Psoas muscle (tissue), 8 donors: ENCODE results near the gene RFTN2. TPM values are rescaled to one million over a fixed set of nuclear protein-coding genes. Genes with fewer than 3 reads are reported as not detected.
"Not testable (repeated sequence)": the region's sequence is repeated elsewhere in the genome, so short reads cannot be mapped to it uniquely, and the experiment has no call there.

Experiments
- ATAC-seq, 4 donors: fragments of 200-7000 bp; cut with Tn5 transposase; one replicate each; pipeline ENCODE4 v1.9.1; 2020; ENCODE audit warnings: moderate library complexity in 3 of 4, mild to moderate bottlenecking in 2 of 4
- DNase-seq, 2 donors: peaks; one replicate each; pipeline ENCODE4 v3.0.0-alpha.2; 2020
- H3K27ac ChIP-seq: fragments of 200-600 bp; one replicate; pipeline ENCODE4 v1.8.0; 2022
- H3K27me3 ChIP-seq, 3 donors: fragments of 200-600 bp in 1 of 3; one replicate each; pipeline versions ENCODE4 v1.6.1 to v1.8.0; 2013 to 2022; ENCODE audit warnings: low read length in 2 of 3, mild to moderate bottlenecking in 2 of 3, moderate library complexity in 1 of 3; ENCODE audit not compliant: insufficient read depth in 3 of 3
- H3K36me3 ChIP-seq, 2 donors: fragments of 200-600 bp in 1 of 2; one replicate each; pipeline versions ENCODE4 v1.6.1 to v1.8.0; 2013 to 2022; ENCODE audit warnings: low read depth in 1 of 2, mild to moderate bottlenecking in 1 of 2, moderate library complexity in 1 of 2; ENCODE audit not compliant: insufficient read depth in 1 of 2
- H3K4me1 ChIP-seq: fragments of 200-600 bp; one replicate; pipeline ENCODE4 v1.8.0; 2022
- H3K4me3 ChIP-seq: fragments of 200-600 bp; one replicate; pipeline ENCODE4 v1.8.0; 2022; ENCODE audit warnings: mild to moderate bottlenecking
- H3K9me3 ChIP-seq: fragments of 200-600 bp; one replicate; pipeline ENCODE4 v1.8.0; 2022
- CTCF ChIP-seq: fragments of 200-600 bp; IDR thresholded peaks from one replicate; pipeline ENCODE4 v1.8.0; 2022; ENCODE audit warnings: antibody characterized with exemption
- WGBS, 3 donors: extraction: QIAGEN DNeasy Blood & Tissue Kit; methylation state at CpG; one replicate each; pipeline versions ENCODE4 v1.1.6 to v1.1.7; 2013; 5-methylcytosine and 5-hydroxymethylcytosine counted together
- intact Hi-C, 2 donors: fragments of 100-400 bp; cut with DNase I; formaldehyde crosslinking; loops; one replicate each; pipeline versions ENCODE4 v1.11.0 to v1.14.2; 2022
- polyA plus RNA-seq, 3 donors: library from polyadenylated mRNA; stranded (reverse); fragments of 200-250 nt; gene quantifications; one replicate each; pipeline ENCODE4 v1.2.3, GENCODE V29; 2013
- total RNA-seq, 4 donors: library from RNA; stranded (reverse); fragmentation: NEBNext Ultra II Directional in 2 of 4; extraction: Animal tissue kit (Norgen Biotek cat#: 25700) in 2 of 4; gene quantifications; one replicate each; pipeline versions ENCODE4 v1.2.1 to v1.2.4, GENCODE V29; 2021 to 2023
- donor health status: healthy with polysubstance abuse.
- donor health status: DM: no; HTN: no; CAD: no; lungs with moderate emphysema.
- donor health status: Bipolar disorder and iron deficiency.
- donor health status: healthy.
- donor health status: DM: yes; HTN: yes; CAD: no.
- donor health status: DM: no; HTN: no; CAD: no.
- donor health status: DM: no; HTN: no; CAD: no.
- donor health status: DM: yes; HTN: yes; CAD: no.

RFTN2 gene
- total and polyA plus RNA-seq, 7 donors = 0.57 to 5.4 (median 0.92) TPM

- ATAC-seq = no peak
- TF ChIP-seq CTCF = no peak
- H3K27ac ChIP-seq = no peak overlapping the region
Observed at GRCh38 chr2:197560146-197560665, 115.2 kb downstream of the RFTN2 start.

GRCh38 chr2:197559681-197560080, 115.7 kb downstream of the RFTN2 start:
- WGBS, 3 donors = 79 to 92% (median 87%) methylated on average over 5 of the region's 5 CpGs
- intact Hi-C loops = no loop called here
- Histone ChIP-seq H3K9me3 (no peaks in the 10 kb centered on the region), H3K36me3 (peaks cover 0 to 44% of the 10 kb centered on the region in 2 donors), H3K27me3 (no peaks in the 10 kb centered on the region), H3K4me3 (no peak overlapping the region), H3K4me1 (no peaks in the 10 kb centered on the region), H3K27ac (no peak overlapping the region)
- TF ChIP-seq CTCF = no peak
- no peak for ATAC-seq
- DNase-seq = no peak

More at GRCh38 chr2:197560146-197560665, 115.2 kb downstream of the RFTN2 start:
- H3K36me3 ChIP-seq = peaks cover 0 to 39% of the 10 kb centered on the region in 2 donors
- 76 to 87% (median 81%) methylated on average over 9 of the region's 9 CpGs for WGBS, 3 donors
- no peaks in the 10 kb centered on the region for H3K4me1 ChIP-seq
- no peaks in the 10 kb centered on the region for H3K9me3 ChIP-seq
- intact Hi-C loops = no loop called here
- DNase-seq = no peak
- no peak overlapping the region for H3K4me3 ChIP-seq
- H3K27me3 ChIP-seq = no peaks in the 10 kb centered on the region

- Histone ChIP-seq H3K4me3 (no peak overlapping the region), H3K27me3 (no peaks in the 10 kb centered on the region), H3K27ac (no peak overlapping the region), H3K9me3 (no peaks in the 10 kb centered on the region), H3K36me3 (peaks cover 0 to 57% of the 10 kb centered on the region in 2 donors), H3K4me1 (no peaks in the 10 kb centered on the region)
- WGBS, 3 donors = 93 to 97% (median 96%) methylated on average over 3 of the region's 3 CpGs
- ATAC-seq (peak in 1 of 4 donors; percentile 26), DNase-seq (no peak)
- intact Hi-C loops = no loop called here
- TF ChIP-seq CTCF = no peak
Observed at GRCh38 chr2:197558393-197558792, 117.0 kb downstream of the RFTN2 start.

- intact Hi-C loops = no loop called here
- WGBS, 3 donors = 23 to 32% (median 26%) methylated on average over 1 of the region's 1 CpG
- Histone ChIP-seq H3K36me3 (peaks cover 0 to 67% of the 10 kb centered on the region in 2 donors), H3K4me1 (no peaks in the 10 kb centered on the region), H3K9me3 (no peaks in the 10 kb centered on the region), H3K4me3 (no peak overlapping the region), H3K27me3 (no peaks in the 10 kb centered on the region), H3K27ac (peak overlapping the region; percentile 17)
- DNase-seq = no peak
- peak in 2 of 4 donors; percentile 52 to 72 for ATAC-seq
- no peak for TF ChIP-seq CTCF
Observed at GRCh38 chr2:197556456-197556855, 118.9 kb downstream of the RFTN2 start.

GRCh38 chr2:197555467-197555866, 119.9 kb downstream of the RFTN2 start:
- Histone ChIP-seq H3K4me1 (no peaks in the 10 kb centered on the region), H3K36me3 (peaks cover 0 to 77% of the 10 kb centered on the region in 2 donors), H3K9me3 (no peaks in the 10 kb centered on the region), H3K27me3 (no peaks in the 10 kb centered on the region), H3K27ac (no peak overlapping the region), H3K4me3 (no peak overlapping the region)
- no peak for DNase-seq
- no peak for ATAC-seq
- intact Hi-C loops = no loop called here
- no peak for TF ChIP-seq CTCF

- H3K27ac ChIP-seq, H3K27me3 ChIP-seq, H3K4me1 ChIP-seq, intact Hi-C loops, H3K9me3 ChIP-seq, H3K4me3 ChIP-seq, DNase-seq, ATAC-seq: not testable (repeated sequence)
- 81 to 93% (median 91%) methylated on average over 2 of the region's 2 CpGs for WGBS, 3 donors
- peaks cover 0 to 78% of the 10 kb centered on the region in 2 donors for H3K36me3 ChIP-seq
Observed at GRCh38 chr2:197551260-197551659, 124.1 kb downstream of the RFTN2 start.
